ENCODE data around the gene MOGAT3.

Gene MOGAT3

GRCh38 chr7:101155303-101155702, 45.5 kb downstream of the MOGAT3 start:
- Histone ChIP-seq H2AFZ (ENCODE audit: low read length) (peak overlapping the region; percentile 96), H3K4me1 (ENCODE audit: control insufficient read depth in 2 of 2, insufficient read depth in 1 of 2, low read depth in 1 of 2, low read length in 2 of 2) (peaks cover 9 to 11% of the 10 kb centered on the region in 2 donors), H3K4me3 (ENCODE audit: low read length in 2 of 2) (peak overlapping the region; percentile 88 to 90), H4K91ac (ENCODE audit: low read depth, low read length, poor library complexity) (no peak overlapping the region), H3K23ac (ENCODE audit: low read depth, low read length, poor library complexity) (no peak overlapping the region), H2BK12ac (ENCODE audit: low read length) (no peak overlapping the region), H3K9me3 (replicated peaks in 1 of 2; ENCODE audit: control insufficient read depth in 2 of 2, insufficient read depth in 1 of 2, low read depth in 1 of 2, low read length in 2 of 2) (no peaks in the 10 kb centered on the region), H4K8ac (ENCODE audit: low read depth, low read length) (no peak overlapping the region), H3K36me3 (replicated peaks in 1 of 2; ENCODE audit: control insufficient read depth in 2 of 2, insufficient read depth in 2 of 2, low read length in 2 of 2) (peaks cover 4 to 36% of the 10 kb centered on the region in 2 donors), H3K79me1 (ENCODE audit: low read depth, low read length) (no peaks in the 10 kb centered on the region), H3K14ac (ENCODE audit: low read length) (peak overlapping the region; percentile 58), H3K18ac (ENCODE audit: low read length) (peak overlapping the region; percentile 99), H2BK15ac (ENCODE audit: low read length) (no peak overlapping the region), H2BK5ac (ENCODE audit: low read length) (no peak overlapping the region), H3K4ac (ENCODE audit: low read length) (no peak overlapping the region), H3K9ac (ENCODE audit: low read depth, low read length, poor library complexity) (peak overlapping the region; percentile 66), H2BK120ac (ENCODE audit: low read depth, low read length) (no peak overlapping the region), H3K4me2 (ENCODE audit: insufficient read depth, low read length, poor library complexity, severe bottlenecking) (peak overlapping the region; percentile 64), H2AK5ac (ENCODE audit: low read depth, low read length) (peak overlapping the region; percentile 54), H3K27me3 (ENCODE audit: control insufficient read depth in 3 of 3, insufficient read depth in 3 of 3, low read depth in 1 of 3, low read length in 3 of 3) (no peaks in the 10 kb centered on the region), H3K27ac (replicated peaks; ENCODE audit: low read length) (no peak overlapping the region)
- DNase-seq (ENCODE audit: low spot score) = no peak
- WGBS, 2 donors (ENCODE audit: extremely low coverage in 2 of 2, insufficient read length in 2 of 2, insufficient replicate concordance in 1 of 2) = no CpG with 5 or more reads among the region's 4 CpGs

DNA sequence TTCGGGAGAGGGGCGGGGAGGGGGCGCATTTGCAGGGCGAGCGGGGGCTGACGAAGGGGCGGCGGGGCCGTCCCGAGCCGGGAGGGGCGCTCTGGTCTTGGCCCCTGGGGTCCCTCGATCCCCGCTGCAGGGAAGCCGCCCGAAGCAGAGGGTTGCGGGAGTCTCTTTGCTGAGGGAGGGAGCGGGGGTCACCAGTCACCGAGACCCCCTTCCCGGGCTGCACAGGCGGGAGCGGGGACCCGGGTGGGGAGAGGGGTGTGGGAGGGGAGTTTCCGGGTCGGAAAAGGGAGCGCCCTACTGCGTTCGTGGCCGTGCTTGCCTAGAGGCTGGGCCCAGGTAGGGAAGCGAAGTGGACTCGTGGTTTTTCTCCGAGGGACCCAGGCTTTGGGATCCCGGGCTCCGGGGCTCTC, 46.1 kb downstream of the MOGAT3 start:
- H3K4me1 ChIP-seq (ENCODE audit: control insufficient read depth in 2 of 2, insufficient read depth in 1 of 2, low read depth in 1 of 2, low read length in 2 of 2) = peaks cover 9% of the 10 kb centered on the region in 2 donors
- peak overlapping the region; percentile 64 for H3K4me2 ChIP-seq (ENCODE audit: insufficient read depth, low read length, poor library complexity, severe bottlenecking)
- DNase-seq (ENCODE audit: low spot score) = no peak
- H2BK120ac ChIP-seq (ENCODE audit: low read depth, low read length) = peak overlapping the region; percentile 51
- peak overlapping the region; percentile 88 to 90 for H3K4me3 ChIP-seq (ENCODE audit: low read length in 2 of 2)
- H3K9ac ChIP-seq (ENCODE audit: low read depth, low read length, poor library complexity) = peak overlapping the region; percentile 94
- H4K91ac ChIP-seq (ENCODE audit: low read depth, low read length, poor library complexity) = no peak overlapping the region
- no peak overlapping the region for H3K27ac ChIP-seq (replicated peaks; ENCODE audit: low read length)
- H3K9me3 ChIP-seq (replicated peaks in 1 of 2; ENCODE audit: control insufficient read depth in 2 of 2, insufficient read depth in 1 of 2, low read depth in 1 of 2, low read length in 2 of 2) = no peaks in the 10 kb centered on the region
- peak overlapping the region; percentile 83 for H2BK5ac ChIP-seq (ENCODE audit: low read length)
- no peak overlapping the region for H3K14ac ChIP-seq (ENCODE audit: low read length)
- H3K27me3 ChIP-seq (ENCODE audit: control insufficient read depth in 3 of 3, insufficient read depth in 3 of 3, low read depth in 1 of 3, low read length in 3 of 3) = no peaks in the 10 kb centered on the region
- H3K23ac ChIP-seq (ENCODE audit: low read depth, low read length, poor library complexity) = peak overlapping the region; percentile 80
- WGBS, 2 donors (ENCODE audit: extremely low coverage in 2 of 2, insufficient read length in 2 of 2, insufficient replicate concordance in 1 of 2) = no CpG with 5 or more reads among the region's 34 CpGs
- H2BK15ac ChIP-seq (ENCODE audit: low read length) = peak overlapping the region; percentile 98
- H2AK5ac ChIP-seq (ENCODE audit: low read depth, low read length) = peak overlapping the region; percentile 43
- H4K8ac ChIP-seq (ENCODE audit: low read depth, low read length) = no peak overlapping the region
- no peak overlapping the region for H2BK12ac ChIP-seq (ENCODE audit: low read length)
- H2AFZ ChIP-seq (ENCODE audit: low read length) = peak overlapping the region; percentile 96
- peaks cover 4 to 30% of the 10 kb centered on the region in 2 donors for H3K36me3 ChIP-seq (replicated peaks in 1 of 2; ENCODE audit: control insufficient read depth in 2 of 2, insufficient read depth in 2 of 2, low read length in 2 of 2)
- no peak overlapping the region for H3K4ac ChIP-seq (ENCODE audit: low read length)
- peak overlapping the region; percentile 99 for H3K18ac ChIP-seq (ENCODE audit: low read length)
- H3K79me1 ChIP-seq (ENCODE audit: low read depth, low read length) = no peaks in the 10 kb centered on the region

GRCh38 chr7:101153969-101154692, 46.7 kb downstream of the MOGAT3 start, which contains the start of gene AP1S1:
TSS of gene AP1S1 (plus strand) at chr7:101154476. CDS start at chr7:101154515, 39 bp downstream.
- H2BK15ac ChIP-seq (ENCODE audit: low read length) = peak within 1 kb of the TSS; percentile 98
- H3K14ac ChIP-seq (ENCODE audit: low read length) = peak within 1 kb of the TSS; percentile 58
- peaks cover 2 to 25% of the 10 kb centered on the region in 2 donors for H3K36me3 ChIP-seq (replicated peaks in 1 of 2; ENCODE audit: control insufficient read depth in 2 of 2, insufficient read depth in 2 of 2, low read length in 2 of 2)
- peaks cover 8 to 9% of the 10 kb centered on the region in 2 donors for H3K4me1 ChIP-seq (ENCODE audit: control insufficient read depth in 2 of 2, insufficient read depth in 1 of 2, low read depth in 1 of 2, low read length in 2 of 2)
- peak within 1 kb of the TSS; percentile 88 to 90 for H3K4me3 ChIP-seq (ENCODE audit: low read length in 2 of 2)
- no peak within 1 kb of the TSS for H2BK12ac ChIP-seq (ENCODE audit: low read length)
- H4K91ac ChIP-seq (ENCODE audit: low read depth, low read length, poor library complexity) = no peak within 1 kb of the TSS
- no peak within 1 kb of the TSS for H4K8ac ChIP-seq (ENCODE audit: low read depth, low read length)
- no peak within 1 kb of the TSS for H3K27ac ChIP-seq (replicated peaks; ENCODE audit: low read length)
- H3K9me3 ChIP-seq (replicated peaks in 1 of 2; ENCODE audit: control insufficient read depth in 2 of 2, insufficient read depth in 1 of 2, low read depth in 1 of 2, low read length in 2 of 2) = no peaks in the 10 kb centered on the region
- no CpG with 5 or more reads among the region's 51 CpGs for WGBS, 2 donors (ENCODE audit: extremely low coverage in 2 of 2, insufficient read length in 2 of 2, insufficient replicate concordance in 1 of 2)
- DNase-seq (ENCODE audit: low spot score) = peak; percentile 100
- peak within 1 kb of the TSS; percentile 64 for H3K4me2 ChIP-seq (ENCODE audit: insufficient read depth, low read length, poor library complexity, severe bottlenecking)
- no peak within 1 kb of the TSS for H3K4ac ChIP-seq (ENCODE audit: low read length)
- H3K27me3 ChIP-seq (ENCODE audit: control insufficient read depth in 3 of 3, insufficient read depth in 3 of 3, low read depth in 1 of 3, low read length in 3 of 3) = no peaks in the 10 kb centered on the region
- H3K79me1 ChIP-seq (ENCODE audit: low read depth, low read length) = no peaks in the 10 kb centered on the region
- peak within 1 kb of the TSS; percentile 80 for H3K23ac ChIP-seq (ENCODE audit: low read depth, low read length, poor library complexity)
- peak within 1 kb of the TSS; percentile 51 for H2BK120ac ChIP-seq (ENCODE audit: low read depth, low read length)
- H3K9ac ChIP-seq (ENCODE audit: low read depth, low read length, poor library complexity) = peak within 1 kb of the TSS; percentile 94
- peak within 1 kb of the TSS; percentile 99 for H3K18ac ChIP-seq (ENCODE audit: low read length)
- H2AK5ac ChIP-seq (ENCODE audit: low read depth, low read length) = peak within 1 kb of the TSS; percentile 54
- peak within 1 kb of the TSS; percentile 96 for H2AFZ ChIP-seq (ENCODE audit: low read length)
- H2BK5ac ChIP-seq (ENCODE audit: low read length) = peak within 1 kb of the TSS; percentile 83

- H2AK5ac ChIP-seq (ENCODE audit: low read depth, low read length) = no peak overlapping the region
- no peak overlapping the region for H2BK15ac ChIP-seq (ENCODE audit: low read length)
- H2BK120ac ChIP-seq (ENCODE audit: low read depth, low read length) = no peak overlapping the region
- no peak overlapping the region for H3K14ac ChIP-seq (ENCODE audit: low read length)
- no peak overlapping the region for H3K23ac ChIP-seq (ENCODE audit: low read depth, low read length, poor library complexity)
- H3K4me1 ChIP-seq (ENCODE audit: control insufficient read depth in 2 of 2, insufficient read depth in 1 of 2, low read depth in 1 of 2, low read length in 2 of 2) = peaks cover 8 to 9% of the 10 kb centered on the region in 2 donors
- no peaks in the 10 kb centered on the region for H3K79me1 ChIP-seq (ENCODE audit: low read depth, low read length)
- no peak overlapping the region for H2BK12ac ChIP-seq (ENCODE audit: low read length)
- peaks cover 2 to 7% of the 10 kb centered on the region in 2 donors for H3K36me3 ChIP-seq (replicated peaks in 1 of 2; ENCODE audit: control insufficient read depth in 2 of 2, insufficient read depth in 2 of 2, low read length in 2 of 2)
- no peak overlapping the region for H4K91ac ChIP-seq (ENCODE audit: low read depth, low read length, poor library complexity)
- H3K4me3 ChIP-seq (ENCODE audit: low read length in 2 of 2) = no peak overlapping the region
- H4K8ac ChIP-seq (ENCODE audit: low read depth, low read length) = no peak overlapping the region
- no peak overlapping the region for H3K9ac ChIP-seq (ENCODE audit: low read depth, low read length, poor library complexity)
- H2BK5ac ChIP-seq (ENCODE audit: low read length) = no peak overlapping the region
- DNase-seq (ENCODE audit: low spot score) = no peak
- no CpG with 5 or more reads among the region's 2 CpGs for WGBS, 2 donors (ENCODE audit: extremely low coverage in 2 of 2, insufficient read length in 2 of 2, insufficient replicate concordance in 1 of 2)
- H3K18ac ChIP-seq (ENCODE audit: low read length) = no peak overlapping the region
- no peak overlapping the region for H3K4ac ChIP-seq (ENCODE audit: low read length)
- H3K27ac ChIP-seq (replicated peaks; ENCODE audit: low read length) = no peak overlapping the region
- no peak overlapping the region for H2AFZ ChIP-seq (ENCODE audit: low read length)
- no peak overlapping the region for H3K4me2 ChIP-seq (ENCODE audit: insufficient read depth, low read length, poor library complexity, severe bottlenecking)
- no peaks in the 10 kb centered on the region for H3K9me3 ChIP-seq (replicated peaks in 1 of 2; ENCODE audit: control insufficient read depth in 2 of 2, insufficient read depth in 1 of 2, low read depth in 1 of 2, low read length in 2 of 2)
- no peaks in the 10 kb centered on the region for H3K27me3 ChIP-seq (ENCODE audit: control insufficient read depth in 3 of 3, insufficient read depth in 3 of 3, low read depth in 1 of 3, low read length in 3 of 3)
Measured at GRCh38 chr7:101151908-101152651, 48.8 kb downstream of the MOGAT3 start.

Data from neuronal stem cell (in vitro differentiated cells).